ENCODE results near the gene ANO1. TPM values are rescaled to one million over a fixed set of nuclear protein-coding genes. Genes with fewer than 3 reads are reported as not detected.

The ANO1 gene
- total and polyA plus RNA-seq, 2 of the 8 experiments (the other 6 are each of a cell fraction or from before 2014, with no cell fraction given) = 4.7 to 5.0 TPM

DNA sequence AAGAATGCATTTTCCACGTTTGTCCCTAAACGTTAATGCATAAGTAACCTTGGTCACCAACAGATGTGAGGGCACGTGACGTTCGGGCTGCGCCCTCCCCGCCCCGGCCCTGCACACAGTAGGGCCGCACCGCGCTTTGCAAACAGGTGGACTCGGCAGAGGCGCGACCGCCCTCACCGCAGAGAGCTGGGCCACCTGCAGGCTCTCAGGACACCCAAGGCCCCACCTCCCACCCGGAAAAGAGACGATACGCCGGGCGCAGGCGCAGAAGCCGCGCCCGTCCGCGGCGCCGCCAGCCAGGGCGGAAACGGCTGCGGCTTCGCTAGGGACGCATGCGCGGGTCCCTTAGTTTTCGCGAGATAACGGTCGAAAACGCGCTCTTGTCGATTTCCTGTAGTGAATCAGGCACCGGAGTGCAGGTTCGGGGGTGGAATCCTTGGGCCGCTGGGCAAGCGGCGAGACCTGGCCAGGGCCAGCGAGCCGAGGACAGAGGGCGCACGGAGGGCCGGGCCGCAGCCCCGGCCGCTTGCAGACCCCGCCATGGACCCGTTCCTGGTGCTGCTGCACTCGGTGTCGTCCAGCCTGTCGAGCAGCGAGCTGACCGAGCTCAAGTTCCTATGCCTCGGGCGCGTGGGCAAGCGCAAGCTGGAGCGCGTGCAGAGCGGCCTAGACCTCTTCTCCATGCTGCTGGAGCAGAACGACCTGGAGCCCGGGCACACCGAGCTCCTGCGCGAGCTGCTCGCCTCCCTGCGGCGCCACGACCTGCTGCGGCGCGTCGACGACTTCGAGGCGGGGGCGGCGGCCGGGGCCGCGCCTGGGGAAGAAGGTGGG, 125.0 kb downstream of the ANO1 start, which contains the start of gene FADD (continued):
- TF ChIP-seq SAP30 (IDR thresholded peaks at IDR 0.05; ENCODE audit: insufficient read depth, insufficient replicate concordance, low read length) (no peak), SIX5 (IDR thresholded peaks at IDR 0.05; ENCODE audit: low read depth, low read length) (no peak), POLR2A (IDR thresholded peaks at IDR 0.05; ENCODE audit: control extremely low read depth in 1 of 2, low read depth in 2 of 2, low read length in 2 of 2) (peak in 1 of 2 experiments; percentile 40; a peak in 1 of 3 replicates), SP2 (IDR thresholded peaks at IDR 0.05; ENCODE audit: low read length) (no peak), CEBPB (IDR thresholded peaks at IDR 0.05; ENCODE audit: low read depth, low read length) (no peak), KDM4A (IDR thresholded peaks at IDR 0.05; ENCODE audit: low read depth, low read length, severe bottlenecking) (peak; percentile 67), TBP (IDR thresholded peaks at IDR 0.05; ENCODE audit: low read depth, low read length) (peak; percentile 68), CHD1 (IDR thresholded peaks at IDR 0.05; ENCODE audit: low read depth, low read length) (no peak), KDM5A (IDR thresholded peaks at IDR 0.05; ENCODE audit: low read length) (no peak), TAF7 (optimal IDR thresholded peaks at IDR 0.05; ENCODE audit: borderline replicate concordance, low read depth, low read length) (no peak), SP4 (IDR thresholded peaks at IDR 0.05; ENCODE audit: low read length) (no peak), CTBP2 (IDR thresholded peaks at IDR 0.05; ENCODE audit: borderline replicate concordance, insufficient read depth, insufficient read length, low read length) (no peak), HDAC6 (IDR thresholded peaks at IDR 0.05; ENCODE audit: low read depth, low read length) (no peak), FOSL1 (IDR thresholded peaks at IDR 0.05; ENCODE audit: insufficient read depth, low read depth, low read length) (no peak), BRCA1 (IDR thresholded peaks at IDR 0.05; ENCODE audit: low read depth, low read length) (peak; percentile 68), EGR1 (IDR thresholded peaks at IDR 0.05; ENCODE audit: borderline replicate concordance, low read depth, low read length) (no peak), SRF (IDR thresholded peaks at IDR 0.05; ENCODE audit: low read depth, low read length) (no peak), RBBP5 (IDR thresholded peaks at IDR 0.05; ENCODE audit: borderline replicate concordance, low read depth, low read length) (no peak; the same call in 1 of the 2 replicates), RNF2 (IDR thresholded peaks at IDR 0.05; ENCODE audit: borderline replicate concordance, low read depth, low read length, missing control alignments, poor library complexity, severe bottlenecking) (no peak), NANOG (IDR thresholded peaks at IDR 0.05; ENCODE audit: insufficient read depth, low read depth, low read length, poor library complexity, severe bottlenecking) (no peak)
- TF ChIP-seq, protein P1, sequence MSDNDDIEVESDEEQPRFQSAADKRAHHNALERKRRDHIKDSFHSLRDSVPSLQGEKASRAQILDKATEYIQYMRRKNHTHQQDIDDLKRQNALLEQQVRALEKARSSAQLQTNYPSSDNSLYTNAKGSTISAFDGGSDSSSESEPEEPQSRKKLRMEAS (IDR thresholded peaks at IDR 0.05) = peak; percentile 82
- TF ChIP-seq, protein P2, sequence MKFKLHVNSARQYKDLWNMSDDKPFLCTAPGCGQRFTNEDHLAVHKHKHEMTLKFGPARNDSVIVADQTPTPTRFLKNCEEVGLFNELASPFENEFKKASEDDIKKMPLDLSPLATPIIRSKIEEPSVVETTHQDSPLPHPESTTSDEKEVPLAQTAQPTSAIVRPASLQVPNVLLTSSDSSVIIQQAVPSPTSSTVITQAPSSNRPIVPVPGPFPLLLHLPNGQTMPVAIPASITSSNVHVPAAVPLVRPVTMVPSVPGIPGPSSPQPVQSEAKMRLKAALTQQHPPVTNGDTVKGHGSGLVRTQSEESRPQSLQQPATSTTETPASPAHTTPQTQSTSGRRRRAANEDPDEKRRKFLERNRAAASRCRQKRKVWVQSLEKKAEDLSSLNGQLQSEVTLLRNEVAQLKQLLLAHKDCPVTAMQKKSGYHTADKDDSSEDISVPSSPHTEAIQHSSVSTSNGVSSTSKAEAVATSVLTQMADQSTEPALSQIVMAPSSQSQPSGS (IDR thresholded peaks at IDR 0.05; ENCODE audit: low read length) = no peak
